ENCODE data around the gene DPYD.

The DPYD gene

GRCh38 chr1:97759078-97759477 is 161.8 kb downstream of the DPYD start:
- no peak for TF ChIP-seq CTCF (conservative IDR thresholded peaks at IDR 0.05; ENCODE audit: low read length)
- peak; percentile 6 for DNase-seq (ENCODE audit: low read depth)
- no peak overlapping the region for H3K4me3 ChIP-seq (ENCODE audit: low read length)

- no peak for TF ChIP-seq CTCF (conservative IDR thresholded peaks at IDR 0.05; ENCODE audit: low read length)
Measured at GRCh38 chr1:97758541-97759057, 162.2 kb downstream of the DPYD start.

GRCh38 chr1:97745912-97746311 is 174.9 kb downstream of the DPYD start:
- no peak for TF ChIP-seq CTCF (conservative IDR thresholded peaks at IDR 0.05; ENCODE audit: low read length)
- peak; percentile 46 for DNase-seq (ENCODE audit: low read depth)
- H3K4me3 ChIP-seq (ENCODE audit: low read length), result no peak overlapping the region

More at GRCh38 chr1:97758541-97759057, 162.2 kb downstream of the DPYD start:
- no peak overlapping the region for H3K4me3 ChIP-seq (ENCODE audit: low read length)
- DNase-seq (ENCODE audit: low read depth), result peak; percentile 72

- TF ChIP-seq CTCF (conservative IDR thresholded peaks at IDR 0.05; ENCODE audit: low read length), result no peak
- no peak overlapping the region for H3K4me3 ChIP-seq (ENCODE audit: low read length)
- no peak for DNase-seq (ENCODE audit: low read depth)
Measured at GRCh38 chr1:97744977-97745376, 175.9 kb downstream of the DPYD start.

- no peak for DNase-seq (ENCODE audit: low read depth)
- TF ChIP-seq CTCF (conservative IDR thresholded peaks at IDR 0.05; ENCODE audit: low read length), result no peak
Measured at GRCh38 chr1:97743129-97743528, 177.7 kb downstream of the DPYD start.

GRCh38 chr1:97740891-97741290 is 179.9 kb downstream of the DPYD start:
- H3K4me3 ChIP-seq (ENCODE audit: low read length), result no peak overlapping the region
- no peak for DNase-seq (ENCODE audit: low read depth)
- no peak for TF ChIP-seq CTCF (conservative IDR thresholded peaks at IDR 0.05; ENCODE audit: low read length)

More at GRCh38 chr1:97743129-97743528, 177.7 kb downstream of the DPYD start:
- H3K4me3 ChIP-seq (ENCODE audit: low read length), result no peak overlapping the region

- peak; percentile 9 for DNase-seq (ENCODE audit: low read depth)
- no peak for TF ChIP-seq CTCF (conservative IDR thresholded peaks at IDR 0.05; ENCODE audit: low read length)
- no peak overlapping the region for H3K4me3 ChIP-seq (ENCODE audit: low read length)
Measured at GRCh38 chr1:97739596-97740103, 181.2 kb downstream of the DPYD start.

All from AG10803 (cell line).